ENCODE results near the gene CRABP2. TPM values are rescaled to one million over a fixed set of nuclear protein-coding genes. Genes with fewer than 3 reads are reported as not detected.

Gene CRABP2
- total and polyA plus RNA-seq, 10 of the 15 experiments (the other 5 are each of a cell fraction or from before 2014, with no cell fraction given) = 0.21 to 1.3 (median 0.41) TPM

DNA sequence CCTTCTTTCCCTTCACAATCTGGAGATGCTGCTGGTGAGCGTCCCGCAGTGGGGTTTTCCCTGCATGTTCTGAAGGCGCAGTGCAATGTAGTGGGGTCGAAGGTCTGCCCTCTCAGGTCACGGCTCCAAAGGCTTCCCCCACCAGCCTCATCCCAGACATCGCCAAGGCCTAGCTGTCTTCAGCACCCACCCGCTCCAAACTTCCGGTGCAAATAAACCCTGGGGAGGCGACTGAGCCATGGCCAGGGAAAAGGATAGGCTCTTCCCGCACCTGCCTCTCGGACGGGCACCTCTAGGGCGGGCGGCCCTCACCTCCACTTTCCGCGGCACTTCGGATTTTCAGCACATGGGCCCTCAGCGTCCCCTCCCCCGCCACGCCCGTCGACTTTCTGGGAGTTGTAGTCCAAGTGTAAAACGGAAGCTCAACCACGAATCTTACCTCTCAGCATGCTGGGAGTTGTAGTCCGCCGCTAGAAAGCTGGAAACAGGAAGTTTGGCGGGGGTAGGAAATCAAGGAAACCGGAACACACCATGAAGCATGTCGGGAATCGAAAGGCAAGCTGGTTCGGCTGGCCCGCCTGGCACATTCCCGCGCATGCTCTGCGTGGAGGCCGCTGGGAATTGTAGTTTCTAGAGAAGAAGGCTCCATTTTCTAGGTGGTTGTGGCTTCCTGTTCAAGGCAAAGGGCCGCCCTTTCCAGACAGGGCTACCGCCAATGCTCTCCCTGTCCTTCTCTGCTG is 35.5 kb upstream of the CRABP2 start, which contains the start of gene MRPL24:
TSS of gene MRPL24 (minus strand) at position 348 of the 740 bp plus-strand sequence. CDS start 2,384 bp downstream, outside the sequence.
- CTCF ChIA-PET = interaction anchor here (0.8 to 3.7 kb wide), 12 partner anchors 10 to 141 kb away, joined by 3 to 56 read pairs (median 7); partner anchors contain the start of genes HDGF, ISG20L2, METTL25B and PRCC
- SMC1A ChIA-PET (ENCODE audit: uncharacterized antibody, unreplicated experiment) = interaction anchor here (0.6 to 5.0 kb wide), 8 partner anchors 14 to 120 kb away, joined by 3 to 57 read pairs (median 4); partner anchors contain the start of genes ISG20L2, METTL25B, NTRK1 and PRCC
- WGBS (ENCODE audit: insufficient coverage, insufficient replicate concordance, low lambda C conversion rate, missing lambda C conversion rate) = 2% methylated on average over 38 of the region's 38 CpGs
- TF ChIP-seq ATF7 (IDR thresholded peaks at IDR 0.05; ENCODE audit: low read depth) (peak; percentile 69; the same call in 1 of the 2 replicates), ZNF207 (IDR thresholded peaks at IDR 0.05; ENCODE audit: borderline replicate concordance) (peak; percentile 97), CBFB (IDR thresholded peaks at IDR 0.05; ENCODE audit: low read depth) (peak; percentile 33; the same call in 1 of the 2 replicates), HDAC2 (IDR thresholded peaks at IDR 0.05) (no peak), ESRRA (IDR thresholded peaks at IDR 0.05; ENCODE audit: low read length) (peak; percentile 87; the same call in 1 of the 2 replicates), SPI1 (IDR thresholded peaks at IDR 0.05; ENCODE audit: borderline replicate concordance, insufficient read depth, low read depth, low read length) (peak; percentile 64; the same call in 1 of the 2 replicates), RBBP5 (conservative IDR thresholded peaks at IDR 0.05) (no peak), HCFC1 (IDR thresholded peaks at IDR 0.05; ENCODE audit: low read length) (peak; percentile 100), EP300 (IDR thresholded peaks at IDR 0.05; ENCODE audit: borderline replicate concordance in 1 of 2, control insufficient read depth in 1 of 2, low read depth in 2 of 2, low read length in 2 of 2) (no peak; a peak in 2 of 4 replicates)
- TF ChIP-seq, protein P1, sequence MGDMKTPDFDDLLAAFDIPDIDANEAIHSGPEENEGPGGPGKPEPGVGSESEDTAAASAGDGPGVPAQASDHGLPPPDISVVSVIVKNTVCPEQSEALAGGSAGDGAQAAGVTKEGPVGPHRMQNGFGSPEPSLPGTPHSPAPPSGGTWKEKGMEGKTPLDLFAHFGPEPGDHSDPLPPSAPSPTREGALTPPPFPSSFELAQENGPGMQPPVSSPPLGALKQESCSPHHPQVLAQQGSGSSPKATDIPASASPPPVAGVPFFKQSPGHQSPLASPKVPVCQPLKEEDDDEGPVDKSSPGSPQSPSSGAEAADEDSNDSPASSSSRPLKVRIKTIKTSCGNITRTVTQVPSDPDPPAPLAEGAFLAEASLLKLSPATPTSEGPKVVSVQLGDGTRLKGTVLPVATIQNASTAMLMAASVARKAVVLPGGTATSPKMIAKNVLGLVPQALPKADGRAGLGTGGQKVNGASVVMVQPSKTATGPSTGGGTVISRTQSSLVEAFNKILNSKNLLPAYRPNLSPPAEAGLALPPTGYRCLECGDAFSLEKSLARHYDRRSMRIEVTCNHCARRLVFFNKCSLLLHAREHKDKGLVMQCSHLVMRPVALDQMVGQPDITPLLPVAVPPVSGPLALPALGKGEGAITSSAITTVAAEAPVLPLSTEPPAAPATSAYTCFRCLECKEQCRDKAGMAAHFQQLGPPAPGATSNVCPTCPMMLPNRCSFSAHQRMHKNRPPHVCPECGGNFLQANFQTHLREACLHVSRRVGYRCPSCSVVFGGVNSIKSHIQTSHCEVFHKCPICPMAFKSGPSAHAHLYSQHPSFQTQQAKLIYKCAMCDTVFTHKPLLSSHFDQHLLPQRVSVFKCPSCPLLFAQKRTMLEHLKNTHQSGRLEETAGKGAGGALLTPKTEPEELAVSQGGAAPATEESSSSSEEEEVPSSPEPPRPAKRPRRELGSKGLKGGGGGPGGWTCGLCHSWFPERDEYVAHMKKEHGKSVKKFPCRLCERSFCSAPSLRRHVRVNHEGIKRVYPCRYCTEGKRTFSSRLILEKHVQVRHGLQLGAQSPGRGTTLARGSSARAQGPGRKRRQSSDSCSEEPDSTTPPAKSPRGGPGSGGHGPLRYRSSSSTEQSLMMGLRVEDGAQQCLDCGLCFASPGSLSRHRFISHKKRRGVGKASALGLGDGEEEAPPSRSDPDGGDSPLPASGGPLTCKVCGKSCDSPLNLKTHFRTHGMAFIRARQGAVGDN (IDR thresholded peaks at IDR 0.05) = no peak
- TF ChIP-seq, protein P2, sequence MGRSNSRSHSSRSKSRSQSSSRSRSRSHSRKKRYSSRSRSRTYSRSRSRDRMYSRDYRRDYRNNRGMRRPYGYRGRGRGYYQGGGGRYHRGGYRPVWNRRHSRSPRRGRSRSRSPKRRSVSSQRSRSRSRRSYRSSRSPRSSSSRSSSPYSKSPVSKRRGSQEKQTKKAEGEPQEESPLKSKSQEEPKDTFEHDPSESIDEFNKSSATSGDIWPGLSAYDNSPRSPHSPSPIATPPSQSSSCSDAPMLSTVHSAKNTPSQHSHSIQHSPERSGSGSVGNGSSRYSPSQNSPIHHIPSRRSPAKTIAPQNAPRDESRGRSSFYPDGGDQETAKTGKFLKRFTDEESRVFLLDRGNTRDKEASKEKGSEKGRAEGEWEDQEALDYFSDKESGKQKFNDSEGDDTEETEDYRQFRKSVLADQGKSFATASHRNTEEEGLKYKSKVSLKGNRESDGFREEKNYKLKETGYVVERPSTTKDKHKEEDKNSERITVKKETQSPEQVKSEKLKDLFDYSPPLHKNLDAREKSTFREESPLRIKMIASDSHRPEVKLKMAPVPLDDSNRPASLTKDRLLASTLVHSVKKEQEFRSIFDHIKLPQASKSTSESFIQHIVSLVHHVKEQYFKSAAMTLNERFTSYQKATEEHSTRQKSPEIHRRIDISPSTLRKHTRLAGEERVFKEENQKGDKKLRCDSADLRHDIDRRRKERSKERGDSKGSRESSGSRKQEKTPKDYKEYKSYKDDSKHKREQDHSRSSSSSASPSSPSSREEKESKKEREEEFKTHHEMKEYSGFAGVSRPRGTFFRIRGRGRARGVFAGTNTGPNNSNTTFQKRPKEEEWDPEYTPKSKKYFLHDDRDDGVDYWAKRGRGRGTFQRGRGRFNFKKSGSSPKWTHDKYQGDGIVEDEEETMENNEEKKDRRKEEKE (IDR thresholded peaks at IDR 0.05) = no peak
- TF ChIP-seq, protein P3, sequence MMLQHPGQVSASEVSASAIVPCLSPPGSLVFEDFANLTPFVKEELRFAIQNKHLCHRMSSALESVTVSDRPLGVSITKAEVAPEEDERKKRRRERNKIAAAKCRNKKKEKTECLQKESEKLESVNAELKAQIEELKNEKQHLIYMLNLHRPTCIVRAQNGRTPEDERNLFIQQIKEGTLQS (IDR thresholded peaks at IDR 0.05; ENCODE audit: borderline replicate concordance, extremely low read depth, low read depth, low read length) = peak; percentile 64; the same call in 1 of the 2 replicates
- TF ChIP-seq, protein P4, sequence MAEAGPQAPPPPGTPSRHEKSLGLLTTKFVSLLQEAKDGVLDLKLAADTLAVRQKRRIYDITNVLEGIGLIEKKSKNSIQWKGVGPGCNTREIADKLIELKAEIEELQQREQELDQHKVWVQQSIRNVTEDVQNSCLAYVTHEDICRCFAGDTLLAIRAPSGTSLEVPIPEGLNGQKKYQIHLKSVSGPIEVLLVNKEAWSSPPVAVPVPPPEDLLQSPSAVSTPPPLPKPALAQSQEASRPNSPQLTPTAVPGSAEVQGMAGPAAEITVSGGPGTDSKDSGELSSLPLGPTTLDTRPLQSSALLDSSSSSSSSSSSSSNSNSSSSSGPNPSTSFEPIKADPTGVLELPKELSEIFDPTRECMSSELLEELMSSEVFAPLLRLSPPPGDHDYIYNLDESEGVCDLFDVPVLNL (IDR thresholded peaks at IDR 0.05; ENCODE audit: low read depth, low read length) = no peak; the same call in 1 of the 2 replicates

More for the DNA sequence above, 35.5 kb upstream of the CRABP2 start, which contains the start of gene MRPL24:
- Histone ChIP-seq H4K20me1 (ENCODE audit: control insufficient read depth, insufficient read depth) (no peaks in the 10 kb centered on the region), H3K9me3 (replicated peaks; ENCODE audit: control insufficient read depth, insufficient read depth, low read length) (no peaks in the 10 kb centered on the region), H3K4me3 (peak within 1 kb of the TSS; percentile 68), H3K4me2 (ENCODE audit: control insufficient read depth, insufficient read depth) (peak within 1 kb of the TSS; percentile 68), H3K36me3 (ENCODE audit: control insufficient read depth in 2 of 2, insufficient read depth in 2 of 2, low read length in 1 of 2) (peaks cover 23 to 36% of the 10 kb centered on the region in 2 experiments), H3K4me1 (ENCODE audit: control insufficient read depth, insufficient read depth, low read length) (peaks cover 5% of the 10 kb centered on the region), H3K9ac (ENCODE audit: control insufficient read depth, insufficient read depth, low read length) (peak within 1 kb of the TSS; percentile 64), H3K27me3 (replicated peaks in 1 of 2; ENCODE audit: control insufficient read depth in 2 of 2, insufficient read depth in 2 of 2, low read length in 1 of 2) (no peaks in the 10 kb centered on the region), H2AFZ (ENCODE audit: control insufficient read depth, low read depth, low read length) (peak within 1 kb of the TSS; percentile 85), H3K27ac (ENCODE audit: control insufficient read depth, insufficient read depth) (peak within 1 kb of the TSS; percentile 76), H3K79me2 (ENCODE audit: control insufficient read depth, insufficient read depth, low read length) (peaks cover 29% of the 10 kb centered on the region)
- ChIA-PET RAD21 (ENCODE audit: unreplicated experiment) (interaction anchor here (0.7 to 2.7 kb wide), 13 partner anchors 10 to 119 kb away, joined by 3 to 49 read pairs (median 6); partner anchors contain the start of genes HDGF, ISG20L2, METTL25B and PRCC), POLR2A (interaction anchor here (0.6 to 5.4 kb wide), 8 partner anchors 10 to 403 kb away, joined by 3 to 75 read pairs (median 8); partner anchors contain the start of genes CCT3, HDGF, ISG20L2 and METTL25B)
- BruUV-seq (replicated peaks) = no TSS peak
- peak; percentile 99 for DNase-seq (ENCODE audit: low read depth, low spot score)
- in situ Hi-C loops (cut with MboI) = no loop called here
- FAIRE-seq = peak; percentile 100
- intact Hi-C loops (cut with micrococcal nuclease; ENCODE audit: unreplicated experiment) = loop anchor here (1.0 to 10.0 kb wide), 4 partner anchors 8 to 236 kb away; partner anchors contain the start of genes ISG20L2, MEF2D, METTL25B and PRCC
- peak; percentile 93 for ATAC-seq

All from GM12878 (cell line).